ENCODE data around the gene PPTC7.

PPTC7 gene

GRCh38 chr12:110568752-110569151 is 14.4 kb downstream of the PPTC7 start:
- Histone ChIP-seq H3K79me2 (ENCODE audit: low read length) (peaks cover 87% of the 10 kb centered on the region), H3K9me3 (ENCODE audit: insufficient read depth, low read length) (peaks cover 25% of the 10 kb centered on the region), H3K9ac (ENCODE audit: low read length) (no peak overlapping the region), H4K20me1 (ENCODE audit: insufficient read depth, low read length) (peaks cover 74% of the 10 kb centered on the region), H3K27ac (ENCODE audit: low read length) (no peak overlapping the region), H3K36me3 (replicated peaks; ENCODE audit: low read depth, low read length) (peaks cover 25% of the 10 kb centered on the region), H3K4me2 (ENCODE audit: low read length) (no peak overlapping the region), H3K4me3 (ENCODE audit: low read length) (no peak overlapping the region), H2AFZ (ENCODE audit: low read depth, low read length) (no peak overlapping the region), H3K4me1 (ENCODE audit: low read length) (peaks cover 5% of the 10 kb centered on the region), H3K27me3 (ENCODE audit: low read depth, low read length) (no peaks in the 10 kb centered on the region)
- TF ChIP-seq EZH2phosphoT487 (IDR thresholded peaks at IDR 0.05; ENCODE audit: low read depth) (no peak), CTCF (IDR thresholded peaks at IDR 0.05; ENCODE audit: low read depth, low read length) (no peak)

- Histone ChIP-seq H3K4me3 (ENCODE audit: low read length) (no peak overlapping the region), H3K27me3 (ENCODE audit: low read depth, low read length) (no peaks in the 10 kb centered on the region), H2AFZ (ENCODE audit: low read depth, low read length) (no peak overlapping the region), H3K27ac (ENCODE audit: low read length) (no peak overlapping the region), H3K4me2 (ENCODE audit: low read length) (no peak overlapping the region), H3K9me3 (ENCODE audit: insufficient read depth, low read length) (peaks cover 14% of the 10 kb centered on the region), H3K36me3 (replicated peaks; ENCODE audit: low read depth, low read length) (peaks cover 15% of the 10 kb centered on the region), H3K9ac (ENCODE audit: low read length) (no peak overlapping the region), H3K79me2 (ENCODE audit: low read length) (peaks cover 87% of the 10 kb centered on the region), H3K4me1 (ENCODE audit: low read length) (peaks cover 21% of the 10 kb centered on the region), H4K20me1 (ENCODE audit: insufficient read depth, low read length) (peaks cover 75% of the 10 kb centered on the region)
- TF ChIP-seq EZH2phosphoT487 (IDR thresholded peaks at IDR 0.05; ENCODE audit: low read depth): no peak
- TF ChIP-seq CTCF (IDR thresholded peaks at IDR 0.05; ENCODE audit: low read depth, low read length): no peak
Observed at GRCh38 chr12:110566993-110567392, 16.1 kb downstream of the PPTC7 start.

GRCh38 chr12:110565894-110566871 is 16.9 kb downstream of the PPTC7 start:
- Histone ChIP-seq H3K4me3 (ENCODE audit: low read length) (no peak overlapping the region), H2AFZ (ENCODE audit: low read depth, low read length) (no peak overlapping the region), H3K9me3 (ENCODE audit: insufficient read depth, low read length) (peaks cover 7% of the 10 kb centered on the region), H3K36me3 (replicated peaks; ENCODE audit: low read depth, low read length) (peaks cover 8% of the 10 kb centered on the region), H3K27me3 (ENCODE audit: low read depth, low read length) (no peaks in the 10 kb centered on the region), H3K9ac (ENCODE audit: low read length) (no peak overlapping the region), H3K4me1 (ENCODE audit: low read length) (peaks cover 27% of the 10 kb centered on the region), H3K27ac (ENCODE audit: low read length) (no peak overlapping the region), H4K20me1 (ENCODE audit: insufficient read depth, low read length) (peaks cover 77% of the 10 kb centered on the region), H3K4me2 (ENCODE audit: low read length) (no peak overlapping the region), H3K79me2 (ENCODE audit: low read length) (peaks cover 87% of the 10 kb centered on the region)
- no peak for TF ChIP-seq EZH2phosphoT487 (IDR thresholded peaks at IDR 0.05; ENCODE audit: low read depth)
- TF ChIP-seq CTCF (IDR thresholded peaks at IDR 0.05; ENCODE audit: low read depth, low read length): no peak

- peaks cover 27% of the 10 kb centered on the region for H3K4me1 ChIP-seq (ENCODE audit: low read length)
- peaks cover 3% of the 10 kb centered on the region for H3K9me3 ChIP-seq (ENCODE audit: insufficient read depth, low read length)
- H3K27ac ChIP-seq (ENCODE audit: low read length): no peak overlapping the region
- H3K79me2 ChIP-seq (ENCODE audit: low read length): peaks cover 99% of the 10 kb centered on the region
- H3K4me2 ChIP-seq (ENCODE audit: low read length): no peak overlapping the region
- no peak overlapping the region for H3K9ac ChIP-seq (ENCODE audit: low read length)
- H3K27me3 ChIP-seq (ENCODE audit: low read depth, low read length): no peaks in the 10 kb centered on the region
- peaks cover 90% of the 10 kb centered on the region for H4K20me1 ChIP-seq (ENCODE audit: insufficient read depth, low read length)
- H3K4me3 ChIP-seq (ENCODE audit: low read length): no peak overlapping the region
- no peak for TF ChIP-seq CTCF (IDR thresholded peaks at IDR 0.05; ENCODE audit: low read depth, low read length)
- no peak for TF ChIP-seq EZH2phosphoT487 (IDR thresholded peaks at IDR 0.05; ENCODE audit: low read depth)
- no peak overlapping the region for H2AFZ ChIP-seq (ENCODE audit: low read depth, low read length)
- peaks cover 6% of the 10 kb centered on the region for H3K36me3 ChIP-seq (replicated peaks; ENCODE audit: low read depth, low read length)
Observed at GRCh38 chr12:110564471-110564991, 18.6 kb downstream of the PPTC7 start.
